Measurements from ENCODE around the gene TTC5. TPM values are rescaled to one million over a fixed set of nuclear protein-coding genes. Genes with fewer than 3 reads are reported as not detected.
"Not testable (repeated sequence)": the region's sequence is repeated elsewhere in the genome, so short reads cannot be mapped to it uniquely, and the experiment has no call there.

TTC5 gene
- total RNA-seq, 2 donors from 2014 or later = 27.4 to 27.7 TPM

DNA sequence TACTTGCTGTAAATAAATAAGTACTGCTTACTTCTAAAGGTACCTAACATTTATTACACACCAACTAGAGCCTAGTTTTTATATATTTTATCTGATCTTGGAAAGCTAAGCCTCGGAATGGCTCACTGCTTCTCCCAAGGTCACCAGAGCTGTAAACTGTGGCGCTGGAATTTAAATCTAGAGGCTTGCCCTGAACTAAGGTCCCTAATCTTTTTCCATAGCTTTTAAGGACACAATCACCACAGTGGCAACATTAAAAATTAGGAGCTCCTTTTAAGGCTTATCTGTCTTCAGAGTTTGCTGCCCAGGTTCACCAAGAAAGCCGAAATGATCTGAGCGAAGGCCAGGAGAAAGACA, 26.7 kb upstream of the TTC5 start:
- Mint-ChIP-seq H3K9me3 (no peaks in the 10 kb centered on the region), H3K4me3 (peak overlapping the region; percentile 96), H3K27ac (peak overlapping the region; percentile 80 to 91), H3K4me1 (ENCODE audit: low read depth in 2 of 2) (peaks cover 19 to 38% of the 10 kb centered on the region in 2 donors), H3K27me3 (no peaks in the 10 kb centered on the region), H3K36me3 (peaks cover 5% of the 10 kb centered on the region)
- ATAC-seq (no peak), DNase-seq (ENCODE audit: low spot score) (no peak)

DNA sequence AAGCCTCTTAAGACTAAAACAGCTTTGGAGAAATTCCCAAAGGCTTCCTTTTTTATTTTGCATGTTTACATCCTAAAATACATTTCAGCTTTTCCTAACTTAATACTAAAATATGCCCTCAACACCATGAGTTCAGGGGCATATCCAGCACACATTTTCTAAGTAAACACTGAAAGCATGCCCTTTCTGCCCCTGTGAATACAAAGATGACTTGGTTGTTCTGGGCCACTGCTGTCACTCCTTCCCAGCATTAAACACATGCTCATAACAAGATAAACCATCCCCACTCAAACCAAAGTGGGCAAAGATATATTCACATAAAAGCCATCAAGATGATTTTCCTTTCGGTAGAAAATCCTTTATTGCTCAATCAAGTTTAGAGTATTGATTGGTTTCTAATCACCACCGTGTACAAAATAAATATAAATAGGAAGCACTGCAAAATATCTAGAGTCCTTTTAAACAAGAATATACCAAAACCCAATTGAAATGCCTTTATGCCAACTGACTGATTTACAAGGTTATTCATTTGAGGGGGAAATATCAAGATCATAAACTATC, 25.4 kb upstream of the TTC5 start:
- ATAC-seq (no peak), DNase-seq (ENCODE audit: low spot score) (no peak)
- Mint-ChIP-seq H3K4me1 (ENCODE audit: low read depth in 2 of 2) (peaks cover 21 to 44% of the 10 kb centered on the region in 2 donors), H3K27me3 (no peaks in the 10 kb centered on the region), H3K9me3 (no peaks in the 10 kb centered on the region), H3K27ac (peak overlapping the region in 1 of 2 donors; percentile 80), H3K4me3 (peak overlapping the region; percentile 96), H3K36me3 (peaks cover 5% of the 10 kb centered on the region)

DNA sequence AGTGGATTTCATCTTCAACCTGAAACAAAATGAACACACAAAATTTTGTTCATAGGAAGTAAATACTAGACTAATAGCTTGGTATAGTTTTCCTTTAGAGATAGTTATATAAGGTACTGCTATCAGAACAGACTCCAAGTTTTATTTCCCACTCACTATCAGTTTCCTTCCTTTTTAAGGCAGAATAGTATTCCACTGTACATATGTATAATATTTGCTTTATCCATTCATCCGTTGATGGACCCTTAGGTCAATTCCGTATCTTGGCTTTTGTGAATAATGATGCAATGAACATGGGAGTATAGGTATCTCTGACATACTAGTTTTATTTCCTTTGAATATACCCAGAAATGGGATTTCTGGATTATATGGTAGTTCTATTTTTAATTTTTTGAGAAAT, 23.6 kb upstream of the TTC5 start:
- H3K4me3 Mint-ChIP-seq = no peak overlapping the region
- no peak overlapping the region for H3K27ac Mint-ChIP-seq
- no peaks in the 10 kb centered on the region for H3K27me3 Mint-ChIP-seq
- no peak for DNase-seq (ENCODE audit: low spot score)
- peaks cover 8% of the 10 kb centered on the region for H3K36me3 Mint-ChIP-seq
- peaks cover 21 to 44% of the 10 kb centered on the region in 2 donors for H3K4me1 Mint-ChIP-seq (ENCODE audit: low read depth in 2 of 2)
- ATAC-seq = no peak
- H3K9me3 Mint-ChIP-seq = no peaks in the 10 kb centered on the region

DNA sequence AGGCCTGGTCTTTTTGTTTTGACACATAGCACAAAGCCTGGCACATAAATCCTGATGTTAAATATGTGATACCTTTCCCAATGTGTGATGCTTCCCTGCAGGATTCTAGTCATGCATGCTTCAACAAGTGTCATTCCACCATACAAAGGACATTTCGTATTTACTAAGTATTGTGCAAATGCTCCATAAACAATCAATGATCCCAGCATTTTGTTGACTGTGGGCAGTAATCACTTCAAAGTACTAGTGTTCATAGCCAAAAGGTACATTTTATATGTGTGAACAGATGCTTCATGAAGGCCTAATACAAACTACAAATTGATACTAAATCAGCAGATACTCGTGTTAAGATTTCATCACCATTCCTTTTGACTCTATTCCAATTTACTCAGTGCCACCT, 23.0 kb upstream of the TTC5 start:
- ATAC-seq (no peak), DNase-seq (ENCODE audit: low spot score) (no peak)
- Mint-ChIP-seq H3K27me3 (no peaks in the 10 kb centered on the region), H3K36me3 (peaks cover 10% of the 10 kb centered on the region), H3K27ac (no peak overlapping the region), H3K9me3 (no peaks in the 10 kb centered on the region), H3K4me3 (no peak overlapping the region), H3K4me1 (ENCODE audit: low read depth in 2 of 2) (peaks cover 21 to 44% of the 10 kb centered on the region in 2 donors)

DNA sequence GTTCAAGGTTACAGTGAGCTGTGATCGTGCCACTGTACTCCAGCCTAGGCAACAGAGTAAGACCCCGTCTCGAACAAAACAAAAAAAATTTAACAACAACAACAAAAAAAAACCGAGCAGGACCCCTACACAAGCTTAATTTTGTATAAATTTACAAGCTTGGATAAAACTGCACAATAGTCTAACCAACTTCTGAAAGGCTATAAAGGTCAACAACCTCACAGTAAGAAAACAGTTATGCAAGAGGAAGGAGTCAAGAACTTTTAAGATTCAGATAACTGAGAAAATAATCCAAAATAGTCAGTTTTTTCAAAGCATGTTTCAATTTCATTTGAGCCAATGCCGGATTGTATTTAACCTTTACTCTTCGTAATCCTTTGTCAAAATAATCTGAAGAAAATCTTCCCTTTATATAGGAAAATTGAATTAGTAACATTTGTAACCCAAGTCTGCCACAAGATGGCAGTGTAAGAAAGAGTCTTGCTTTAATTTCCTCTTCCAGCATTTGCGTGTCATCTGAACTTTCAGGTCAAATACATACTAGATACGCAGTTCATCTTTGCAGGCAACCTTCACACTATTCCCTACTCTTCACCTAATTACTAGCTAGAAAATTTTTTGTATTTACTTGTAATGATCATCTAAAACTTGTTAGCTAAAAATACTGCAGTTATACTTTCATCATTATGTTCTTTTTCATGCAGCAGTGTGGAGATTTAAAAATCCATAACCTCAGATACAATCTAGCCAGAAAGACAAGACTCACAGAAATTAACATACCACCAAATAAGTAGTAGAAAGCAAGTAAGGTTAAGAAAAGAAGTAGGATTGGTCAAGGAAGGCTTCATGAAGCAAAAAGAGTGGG, 21.5 kb upstream of the TTC5 start:
- no peak for ATAC-seq
- H3K9me3 Mint-ChIP-seq = no peaks in the 10 kb centered on the region
- H3K36me3 Mint-ChIP-seq = peaks cover 10% of the 10 kb centered on the region
- peak overlapping the region; percentile 16 to 26 for H3K27ac Mint-ChIP-seq
- DNase-seq (ENCODE audit: low spot score) = no peak
- H3K4me1 Mint-ChIP-seq (ENCODE audit: low read depth in 2 of 2) = peaks cover 11 to 32% of the 10 kb centered on the region in 2 donors
- H3K27me3 Mint-ChIP-seq = no peaks in the 10 kb centered on the region
- H3K4me3 Mint-ChIP-seq = no peak overlapping the region

DNA sequence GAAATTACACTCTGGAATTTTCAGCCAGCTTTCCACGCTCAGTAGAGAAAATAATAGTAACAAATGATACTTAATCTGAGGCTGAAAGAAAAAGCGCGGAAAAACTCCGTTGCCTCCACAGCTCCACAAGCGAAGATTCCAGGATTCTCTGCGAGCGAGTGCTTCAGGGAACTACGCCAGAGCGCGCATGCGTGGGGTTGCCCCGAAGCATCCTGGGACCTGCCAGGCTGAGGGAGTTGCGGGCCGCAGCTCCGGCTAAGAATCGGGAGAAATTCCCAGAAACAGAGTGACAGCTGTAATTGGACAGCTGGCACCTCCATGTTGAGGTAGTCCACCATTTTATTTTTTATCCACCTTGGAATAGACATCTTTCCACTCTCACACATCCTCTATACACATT, 12.0 kb upstream of the TTC5 start:
- no peaks in the 10 kb centered on the region for H3K9me3 Mint-ChIP-seq
- DNase-seq (ENCODE audit: low spot score) (no peak), ATAC-seq (no peak)
- no peaks in the 10 kb centered on the region for H3K27me3 Mint-ChIP-seq
- no peaks in the 10 kb centered on the region for H3K4me1 Mint-ChIP-seq (ENCODE audit: low read depth in 2 of 2)
- peaks cover 14% of the 10 kb centered on the region for H3K36me3 Mint-ChIP-seq
- H3K27ac Mint-ChIP-seq = no peak overlapping the region
- no peak overlapping the region for H3K4me3 Mint-ChIP-seq

DNA sequence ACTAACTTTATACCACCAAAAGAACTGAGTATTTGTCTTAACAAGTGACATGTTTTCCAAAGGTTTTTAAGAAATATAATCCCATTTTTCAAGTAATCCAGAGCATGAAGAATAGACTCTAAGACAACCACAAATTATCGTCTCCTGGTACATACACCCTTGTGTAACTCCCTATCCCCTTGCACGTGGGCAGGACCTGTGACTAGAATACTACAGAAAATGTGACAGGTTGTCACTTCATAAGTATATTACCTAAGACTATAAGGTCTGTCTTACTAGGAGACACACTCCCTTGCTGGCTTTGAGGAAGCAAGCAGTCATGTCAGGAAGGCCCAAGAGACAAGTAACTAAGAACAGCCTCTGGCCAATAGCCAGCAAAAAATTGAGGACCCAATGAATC, 8.3 kb upstream of the TTC5 start:
- ATAC-seq (no peak), DNase-seq (ENCODE audit: low spot score) (no peak)
- Mint-ChIP-seq H3K27me3 (no peaks in the 10 kb centered on the region), H3K27ac (no peak overlapping the region), H3K4me3 (no peak overlapping the region), H3K4me1 (ENCODE audit: low read depth in 2 of 2) (no peaks in the 10 kb centered on the region), H3K36me3 (peaks cover 20% of the 10 kb centered on the region), H3K9me3 (no peaks in the 10 kb centered on the region)

GRCh38 chr14:20306079-20306423, 300 bp upstream of the TTC5 start:
- Mint-ChIP-seq H3K27me3 (no peaks in the 10 kb centered on the region), H3K27ac (peak overlapping the region; percentile 72 to 88), H3K9me3 (no peaks in the 10 kb centered on the region), H3K4me1 (ENCODE audit: low read depth in 2 of 2) (peaks cover 23 to 38% of the 10 kb centered on the region in 2 donors), H3K4me3 (peak overlapping the region; percentile 93), H3K36me3 (peaks cover 4% of the 10 kb centered on the region)
- ATAC-seq (no peak), DNase-seq (ENCODE audit: low spot score) (no peak)

GRCh38 chr14:20302042-20302755, 3.6 kb downstream of the TTC5 start:
- H3K36me3 Mint-ChIP-seq = peaks cover 22% of the 10 kb centered on the region
- ATAC-seq = peak in 1 of 2 donors; percentile 59
- no peak for DNase-seq (ENCODE audit: low spot score)
- H3K9me3 Mint-ChIP-seq = no peaks in the 10 kb centered on the region
- no peak overlapping the region for H3K4me3 Mint-ChIP-seq
- H3K4me1 Mint-ChIP-seq (ENCODE audit: low read depth in 2 of 2) = peaks cover 25 to 41% of the 10 kb centered on the region in 2 donors
- H3K27ac Mint-ChIP-seq = no peak overlapping the region
- H3K27me3 Mint-ChIP-seq = no peaks in the 10 kb centered on the region

DNA sequence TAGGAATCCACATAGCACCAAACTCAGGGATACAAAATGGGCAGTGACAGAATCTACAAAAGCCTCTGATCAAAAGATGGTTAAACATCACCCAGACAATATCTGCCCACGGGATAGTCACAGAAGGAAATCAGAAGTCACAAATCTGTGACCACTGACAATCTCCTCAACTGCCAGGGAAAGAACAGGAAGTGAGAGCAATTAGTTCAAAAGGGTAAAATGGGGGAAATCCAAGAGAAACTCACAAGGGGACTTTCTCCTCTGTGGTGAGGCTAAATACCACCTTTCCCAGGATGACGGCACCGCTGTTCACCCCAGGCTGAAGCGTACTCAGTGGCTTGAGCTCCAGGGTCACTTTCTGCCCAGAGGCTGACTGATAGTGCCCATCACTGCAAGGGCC, 10.7 kb downstream of the TTC5 start:
- Mint-ChIP-seq H3K27me3 (no peaks in the 10 kb centered on the region), H3K9me3 (no peaks in the 10 kb centered on the region), H3K27ac (no peak overlapping the region), H3K4me3 (no peak overlapping the region), H3K36me3 (peaks cover 50% of the 10 kb centered on the region), H3K4me1 (ENCODE audit: low read depth in 2 of 2) (peaks cover 2 to 6% of the 10 kb centered on the region in 2 donors)
- DNase-seq (ENCODE audit: low spot score) (no peak), ATAC-seq (peak in 1 of 2 donors; percentile 49)

DNA sequence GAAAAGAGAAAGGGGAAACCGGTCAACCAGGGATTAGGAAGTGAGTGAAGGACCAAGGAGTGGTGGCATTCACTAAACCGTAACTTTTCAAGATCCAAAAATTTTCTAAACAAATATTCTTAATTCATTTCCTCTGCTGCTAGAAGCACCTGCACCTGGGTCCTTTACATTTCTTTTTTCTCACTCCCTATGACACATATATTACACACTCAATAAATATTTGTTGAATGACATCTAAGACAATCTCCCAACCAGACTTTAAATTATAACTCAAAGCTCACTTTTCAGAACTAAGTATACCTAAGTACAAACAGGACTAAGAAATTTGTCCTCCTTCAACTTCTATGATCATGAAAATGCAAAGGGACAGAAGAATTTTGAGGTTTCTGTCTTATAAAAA, 11.1 kb downstream of the TTC5 start:
- ATAC-seq = no peak
- no peak overlapping the region for H3K27ac Mint-ChIP-seq
- no peaks in the 10 kb centered on the region for H3K27me3 Mint-ChIP-seq
- DNase-seq (ENCODE audit: low spot score) = no peak
- no peaks in the 10 kb centered on the region for H3K9me3 Mint-ChIP-seq
- H3K4me1 Mint-ChIP-seq (ENCODE audit: low read depth in 2 of 2) = peaks cover 2 to 6% of the 10 kb centered on the region in 2 donors
- no peak overlapping the region for H3K4me3 Mint-ChIP-seq
- peaks cover 53% of the 10 kb centered on the region for H3K36me3 Mint-ChIP-seq

- H3K4me3 Mint-ChIP-seq; H3K9me3 Mint-ChIP-seq; H3K4me1 Mint-ChIP-seq (ENCODE audit: low read depth in 2 of 2); ATAC-seq; H3K27me3 Mint-ChIP-seq; H3K27ac Mint-ChIP-seq; DNase-seq (ENCODE audit: low spot score): not testable (repeated sequence)
- H3K36me3 Mint-ChIP-seq = peaks cover 26% of the 10 kb centered on the region
These were observed 23.8 kb downstream of the TTC5 start for GRCh38 chr14:20281998-20282397.

GRCh38 chr14:20280265-20280664, 25.5 kb downstream of the TTC5 start:
- not testable (repeated sequence) for H3K27me3 Mint-ChIP-seq; DNase-seq (ENCODE audit: low spot score); H3K9me3 Mint-ChIP-seq; H3K4me1 Mint-ChIP-seq (ENCODE audit: low read depth in 2 of 2); H3K4me3 Mint-ChIP-seq; ATAC-seq
- H3K36me3 Mint-ChIP-seq = peaks cover 30% of the 10 kb centered on the region
- H3K27ac Mint-ChIP-seq = peak overlapping the region in 1 of 2 donors; percentile 39

DNA sequence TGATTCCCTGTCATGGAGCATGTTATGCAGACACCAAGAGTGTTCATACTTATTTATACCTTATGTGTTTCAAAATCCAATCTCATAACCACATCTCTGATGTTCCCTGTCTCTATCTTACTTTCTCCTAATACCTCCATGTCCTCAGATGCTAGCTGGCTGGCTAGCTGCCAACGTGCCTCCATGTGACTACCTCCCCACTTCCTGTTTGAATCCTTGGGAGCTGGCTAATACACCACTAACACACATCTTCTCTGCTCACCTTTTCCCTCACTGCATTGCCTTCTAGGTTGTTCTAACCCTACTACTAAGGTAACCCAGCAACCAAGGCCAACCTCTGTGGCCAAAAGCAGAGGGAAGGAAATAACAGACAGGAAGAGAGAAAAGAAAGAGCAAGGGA, 27.3 kb downstream of the TTC5 start:
- Mint-ChIP-seq H3K36me3 (peaks cover 39% of the 10 kb centered on the region), H3K27ac (no peak overlapping the region), H3K9me3 (no peaks in the 10 kb centered on the region), H3K4me3 (no peak overlapping the region), H3K27me3 (no peaks in the 10 kb centered on the region), H3K4me1 (ENCODE audit: low read depth in 2 of 2) (peaks cover 5 to 7% of the 10 kb centered on the region in 2 donors)
- ATAC-seq (no peak), DNase-seq (ENCODE audit: low spot score) (no peak)

All from natural killer cell treated with Interleukin-12 subunit alpha and Interleukin-12 subunit beta and Interleukin-15 and Interleukin-18, amount 100 ng/mL, for 72 hours (primary cell).